ENCODE results near the gene SLC39A3. TPM values are rescaled to one million over a fixed set of nuclear protein-coding genes. Genes with fewer than 3 reads are reported as not detected.

The SLC39A3 gene
- total RNA-seq, 1 donor from 2014 or later, result 26.7 TPM

DNA sequence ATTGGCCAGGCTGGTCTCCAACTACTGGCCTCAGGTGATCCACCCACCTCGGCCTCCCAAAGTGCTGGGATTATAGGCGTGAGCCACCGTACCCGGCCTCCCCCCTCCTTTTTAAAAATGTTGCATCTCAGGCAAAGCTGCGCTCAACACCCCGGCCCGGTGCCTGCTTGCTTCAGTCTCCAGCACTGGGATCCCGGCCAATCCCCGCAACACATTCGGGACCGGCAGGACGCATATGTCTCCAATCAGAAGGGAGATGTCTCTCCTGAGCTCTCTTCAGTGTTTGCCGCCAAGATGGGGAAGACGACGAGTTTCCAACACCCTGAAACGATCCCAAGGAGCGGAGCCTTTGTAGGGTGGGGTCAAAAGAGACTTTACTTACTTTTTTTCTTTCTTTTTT, 53.5 kb downstream of the SLC39A3 start:
- intact Hi-C loops (cut with DNase I), result no loop called here
- TF ChIP-seq, protein P1, sequence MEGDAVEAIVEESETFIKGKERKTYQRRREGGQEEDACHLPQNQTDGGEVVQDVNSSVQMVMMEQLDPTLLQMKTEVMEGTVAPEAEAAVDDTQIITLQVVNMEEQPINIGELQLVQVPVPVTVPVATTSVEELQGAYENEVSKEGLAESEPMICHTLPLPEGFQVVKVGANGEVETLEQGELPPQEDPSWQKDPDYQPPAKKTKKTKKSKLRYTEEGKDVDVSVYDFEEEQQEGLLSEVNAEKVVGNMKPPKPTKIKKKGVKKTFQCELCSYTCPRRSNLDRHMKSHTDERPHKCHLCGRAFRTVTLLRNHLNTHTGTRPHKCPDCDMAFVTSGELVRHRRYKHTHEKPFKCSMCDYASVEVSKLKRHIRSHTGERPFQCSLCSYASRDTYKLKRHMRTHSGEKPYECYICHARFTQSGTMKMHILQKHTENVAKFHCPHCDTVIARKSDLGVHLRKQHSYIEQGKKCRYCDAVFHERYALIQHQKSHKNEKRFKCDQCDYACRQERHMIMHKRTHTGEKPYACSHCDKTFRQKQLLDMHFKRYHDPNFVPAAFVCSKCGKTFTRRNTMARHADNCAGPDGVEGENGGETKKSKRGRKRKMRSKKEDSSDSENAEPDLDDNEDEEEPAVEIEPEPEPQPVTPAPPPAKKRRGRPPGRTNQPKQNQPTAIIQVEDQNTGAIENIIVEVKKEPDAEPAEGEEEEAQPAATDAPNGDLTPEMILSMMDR (IDR thresholded peaks at IDR 0.05), result no peak

DNA sequence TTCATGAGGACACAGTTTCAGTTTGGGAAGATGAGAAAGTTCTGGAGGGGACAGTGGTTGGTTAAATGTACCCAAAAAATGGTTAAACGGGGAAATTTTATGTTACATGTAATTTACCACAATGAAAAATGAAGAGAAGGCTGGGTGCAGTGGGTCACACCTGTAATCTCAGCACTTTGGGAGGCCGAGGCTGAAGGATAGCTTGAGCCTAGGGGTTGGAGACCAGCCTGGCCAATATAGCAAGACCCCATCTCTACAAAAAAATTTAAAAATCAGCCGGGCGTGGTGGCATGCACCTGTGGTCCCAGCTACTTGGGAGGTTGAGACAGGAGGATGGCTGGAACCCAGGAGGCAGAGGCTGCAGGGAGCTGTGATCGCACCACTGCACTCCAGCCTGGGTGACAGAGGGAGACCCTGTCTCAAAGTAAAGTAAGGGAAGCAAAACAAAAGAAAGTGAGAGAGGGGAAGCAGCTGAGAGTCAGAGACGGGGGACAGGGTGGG, 54.6 kb downstream of the SLC39A3 start:
- no peaks in the 10 kb centered on the region for H3K9me3 ChIP-seq
- H3K4me3 ChIP-seq, result peak overlapping the region; percentile 1
- TF ChIP-seq, protein P1 (IDR thresholded peaks at IDR 0.05), result no peak
- H3K4me1 ChIP-seq, result no peaks in the 10 kb centered on the region
- intact Hi-C loops (cut with DNase I), result no loop called here
- ATAC-seq, result no peak
- peak overlapping the region; percentile 42 for H3K27ac ChIP-seq
- no peaks in the 10 kb centered on the region for H3K27me3 ChIP-seq
- no peak for DNase-seq
- H3K36me3 ChIP-seq, result no peaks in the 10 kb centered on the region

More for the DNA sequence above, 53.5 kb downstream of the SLC39A3 start:
- Histone ChIP-seq H3K4me3 (no peak overlapping the region), H3K4me1 (no peaks in the 10 kb centered on the region), H3K9me3 (no peaks in the 10 kb centered on the region), H3K36me3 (no peaks in the 10 kb centered on the region), H3K27ac (no peak overlapping the region), H3K27me3 (no peaks in the 10 kb centered on the region)
- DNase-seq (no peak), ATAC-seq (no peak)

DNA sequence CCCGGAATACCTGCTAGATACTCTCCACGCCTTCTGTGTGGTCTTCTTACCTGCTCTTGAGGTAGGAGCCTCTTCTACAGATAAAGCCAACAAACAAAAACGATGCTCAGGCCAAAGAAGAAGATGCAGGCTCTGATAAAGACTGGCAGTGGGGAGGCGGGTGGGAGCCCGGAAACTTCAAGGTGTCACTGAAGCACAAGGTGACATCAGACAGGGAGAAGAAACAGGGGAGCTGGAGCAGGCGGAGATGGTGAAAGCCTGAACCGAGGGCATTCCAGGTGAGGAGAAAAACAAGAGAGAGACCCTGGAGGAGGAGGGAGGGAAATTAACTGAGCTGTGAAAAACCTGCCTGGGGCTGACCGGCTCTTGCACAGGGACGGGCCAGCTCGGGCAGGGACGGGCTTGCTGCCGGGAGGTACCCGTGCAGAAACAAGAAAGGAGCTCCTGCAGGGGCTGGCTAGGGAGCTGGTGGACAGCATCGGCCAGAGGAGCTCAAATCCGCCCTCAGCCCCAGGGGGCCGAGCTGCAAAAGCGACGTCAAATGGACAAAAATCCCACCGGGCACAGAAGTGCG, 56.3 kb downstream of the SLC39A3 start:
- no peaks in the 10 kb centered on the region for H3K27me3 ChIP-seq
- no peaks in the 10 kb centered on the region for H3K36me3 ChIP-seq
- no peaks in the 10 kb centered on the region for H3K4me1 ChIP-seq
- DNase-seq (no peak), ATAC-seq (no peak)
- intact Hi-C loops (cut with DNase I), result no loop called here
- no peak overlapping the region for H3K27ac ChIP-seq
- TF ChIP-seq, protein P1 (IDR thresholded peaks at IDR 0.05), result no peak
- H3K4me3 ChIP-seq, result no peak overlapping the region
- no peaks in the 10 kb centered on the region for H3K9me3 ChIP-seq

Other genes starting within 250 kb of the SLC39A3 start
- 5.5 TPM for gene GNG7, start 37.3 kb downstream of the SLC39A3 start, total RNA-seq
- gene DIRAS1, start 18.6 kb downstream of the SLC39A3 start, total RNA-seq, result 1.8 TPM
- gene SGTA, start 43.3 kb upstream of the SLC39A3 start, total RNA-seq, result 44.9 TPM
- 29.3 TPM for gene THOP1, start 45.5 kb upstream of the SLC39A3 start, total RNA-seq
- gene ZNF554, start 79.9 kb upstream of the SLC39A3 start, total RNA-seq, result 4.7 TPM
- gene ZNF555, start 101.5 kb upstream of the SLC39A3 start, total RNA-seq, result 6.9 TPM
- gene ZNF556, start 127.3 kb upstream of the SLC39A3 start, total RNA-seq, result not detected
- gene ZNF57, start 160.9 kb upstream of the SLC39A3 start, total RNA-seq, result 7.2 TPM
- 4.2 TPM for gene ZNF77, start 205.0 kb upstream of the SLC39A3 start, total RNA-seq
- gene TLE6, start 237.5 kb upstream of the SLC39A3 start, total RNA-seq, result 6.7 TPM

All from upper lobe of right lung (tissue), 1 donor.